Uterus (tissue), 2 donors: ENCODE results near the gene LIMK1.

Experiments
- POLR2A ChIP-seq, 2 donors: fragments of 450-650 bp; IDR thresholded peaks; one replicate each; pipeline ENCODE4 v1.6.1; 2016; ENCODE audit warnings: antibody characterized with exemption in 2 of 2, mild to moderate bottlenecking in 1 of 2, moderate library complexity in 1 of 2
- TF ChIP-seq, protein P1 (sequence below), 4 experiments: fragments of 200-600 bp in 2 of 4; fragments of 450-650 bp in 2 of 4; sonication (generic) in 2 of 4; IDR thresholded peaks; one replicate each; pipeline ENCODE4 v1.5.1; 2016 to 2019; ENCODE audit warnings: antibody characterized with exemption in 4 of 4, mild to moderate bottlenecking in 2 of 4, moderate library complexity in 1 of 4

DNA sequence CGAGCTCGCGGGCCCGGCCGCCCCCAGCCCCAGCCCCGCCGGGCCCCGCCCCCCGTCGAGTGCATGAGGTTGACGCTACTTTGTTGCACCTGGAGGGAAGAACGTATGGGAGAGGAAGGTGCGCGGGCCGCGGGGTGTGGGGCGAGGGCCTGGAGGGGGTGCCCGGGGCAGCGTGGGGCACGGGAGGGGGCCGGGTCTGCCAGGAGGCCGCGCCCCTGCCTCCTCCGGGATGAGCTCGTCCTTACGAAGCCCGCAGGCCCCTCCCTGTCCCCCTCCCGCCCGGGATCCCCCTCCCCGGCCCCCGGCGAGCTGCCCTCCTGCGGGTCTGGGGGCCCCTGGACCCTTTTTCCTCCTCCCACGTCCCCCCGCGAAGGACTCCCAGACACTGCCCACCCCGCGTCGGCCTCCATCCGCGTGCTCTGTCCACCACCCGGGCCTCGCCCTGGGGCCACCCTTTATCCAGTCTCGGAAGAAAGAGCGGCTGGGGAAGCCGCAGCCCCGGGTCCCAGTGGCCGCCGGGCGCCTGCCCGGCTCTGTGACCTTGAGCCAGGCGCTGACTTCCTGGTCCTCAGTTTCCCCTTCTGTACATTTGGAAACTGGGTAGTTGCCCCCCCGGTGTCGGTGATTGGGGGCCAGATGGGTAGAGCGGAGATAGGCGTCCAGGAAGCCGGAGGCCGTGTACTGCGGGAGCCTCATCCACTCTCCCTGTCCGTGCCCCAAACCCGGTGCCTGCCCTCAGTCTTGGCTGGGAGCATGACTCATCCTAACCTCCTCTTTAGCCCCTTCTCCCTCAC, 521 bp downstream of the LIMK1 start:
- TF ChIP-seq, protein P1, sequence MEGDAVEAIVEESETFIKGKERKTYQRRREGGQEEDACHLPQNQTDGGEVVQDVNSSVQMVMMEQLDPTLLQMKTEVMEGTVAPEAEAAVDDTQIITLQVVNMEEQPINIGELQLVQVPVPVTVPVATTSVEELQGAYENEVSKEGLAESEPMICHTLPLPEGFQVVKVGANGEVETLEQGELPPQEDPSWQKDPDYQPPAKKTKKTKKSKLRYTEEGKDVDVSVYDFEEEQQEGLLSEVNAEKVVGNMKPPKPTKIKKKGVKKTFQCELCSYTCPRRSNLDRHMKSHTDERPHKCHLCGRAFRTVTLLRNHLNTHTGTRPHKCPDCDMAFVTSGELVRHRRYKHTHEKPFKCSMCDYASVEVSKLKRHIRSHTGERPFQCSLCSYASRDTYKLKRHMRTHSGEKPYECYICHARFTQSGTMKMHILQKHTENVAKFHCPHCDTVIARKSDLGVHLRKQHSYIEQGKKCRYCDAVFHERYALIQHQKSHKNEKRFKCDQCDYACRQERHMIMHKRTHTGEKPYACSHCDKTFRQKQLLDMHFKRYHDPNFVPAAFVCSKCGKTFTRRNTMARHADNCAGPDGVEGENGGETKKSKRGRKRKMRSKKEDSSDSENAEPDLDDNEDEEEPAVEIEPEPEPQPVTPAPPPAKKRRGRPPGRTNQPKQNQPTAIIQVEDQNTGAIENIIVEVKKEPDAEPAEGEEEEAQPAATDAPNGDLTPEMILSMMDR (IDR thresholded peaks at IDR 0.05) = no peak
- no peak for TF ChIP-seq POLR2A (IDR thresholded peaks at IDR 0.05)
